Activated T-helper 9 cell treated with anti-CD3 and anti-CD28 coated beads, Interleukin-2, amount 50 U/mL, for 16 hours (primary cell): Measurements from ENCODE around the gene INPP5A.

ENCODE experiments used
- DNase-seq: peaks from one replicate; pipeline ENCODE4 v3.0.0-alpha.2; 2020; ENCODE audit warnings: low read depth

INPP5A gene

DNA sequence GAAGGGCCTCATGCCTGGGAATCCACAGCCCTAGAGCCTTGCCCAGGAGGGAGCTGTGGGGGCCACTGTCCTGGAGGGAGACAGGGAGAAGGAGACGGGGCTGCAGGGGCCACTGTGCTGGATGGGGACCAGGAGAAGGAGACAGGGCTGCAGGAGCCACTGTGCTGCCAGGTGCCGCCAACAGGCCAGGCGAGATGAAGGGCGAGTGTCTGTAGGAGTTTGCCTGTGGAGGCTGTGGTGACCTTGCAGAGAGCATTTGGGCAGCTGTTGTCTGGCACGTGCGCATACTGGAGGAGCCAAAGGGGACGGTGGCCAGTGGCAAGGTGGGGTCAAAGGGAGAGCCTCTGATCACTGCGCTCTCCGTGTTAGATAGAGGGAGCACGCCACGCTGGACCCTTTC is 169.1 kb downstream of the INPP5A start:
- DNase-seq = no peak

DNA sequence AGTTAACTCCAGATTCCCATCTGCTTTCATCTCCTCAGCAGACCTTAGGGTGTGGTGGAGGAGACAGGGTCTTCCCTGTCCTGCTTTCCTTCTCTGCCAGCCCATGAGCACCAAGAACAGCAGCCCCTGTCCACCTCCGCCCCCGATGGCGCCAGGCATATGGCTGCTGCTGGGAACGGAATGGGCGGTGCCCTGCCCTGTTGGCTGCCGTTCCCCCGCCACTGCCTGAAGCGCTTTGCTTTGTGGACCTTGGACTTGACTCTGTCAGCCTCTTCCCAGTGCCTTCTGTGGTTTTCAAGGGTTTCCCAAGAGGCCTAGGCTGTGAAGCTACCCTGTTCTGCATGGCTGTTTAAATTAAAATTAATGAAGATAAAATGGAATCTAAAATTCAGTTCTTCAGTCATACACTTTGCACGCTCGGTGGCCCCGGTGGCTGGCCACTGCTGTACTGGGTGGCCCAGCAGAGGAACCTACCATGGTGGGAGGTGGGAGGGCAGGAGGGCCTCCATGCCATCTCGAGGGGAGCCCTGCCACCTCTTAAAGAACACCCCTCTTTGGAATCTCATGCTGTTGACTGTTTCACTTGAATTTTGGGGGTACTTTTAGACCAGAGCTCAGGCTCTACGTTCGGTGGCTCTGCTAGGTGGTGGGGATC is 169.7 kb downstream of the INPP5A start:
- no peak for DNase-seq

DNA sequence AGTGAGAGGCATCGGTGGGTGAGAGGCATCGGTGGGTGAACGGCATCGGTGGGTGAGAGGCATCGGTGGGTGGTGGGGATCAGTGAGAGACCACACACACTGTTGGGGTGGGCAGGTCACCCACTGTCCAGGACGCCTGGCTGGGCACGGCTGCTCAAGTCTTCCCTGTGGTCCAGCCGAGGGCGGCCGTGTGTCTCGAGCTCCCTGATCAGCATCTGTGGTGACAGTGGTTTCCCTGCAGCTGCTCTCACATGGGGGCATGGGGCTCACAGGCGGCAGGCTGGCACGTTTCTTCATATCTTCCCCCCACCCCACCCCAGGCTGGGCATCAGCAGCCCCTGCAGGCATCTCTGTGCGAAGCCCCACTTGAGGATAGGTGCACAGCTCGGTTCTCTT is 170.2 kb downstream of the INPP5A start:
- no peak for DNase-seq

DNA sequence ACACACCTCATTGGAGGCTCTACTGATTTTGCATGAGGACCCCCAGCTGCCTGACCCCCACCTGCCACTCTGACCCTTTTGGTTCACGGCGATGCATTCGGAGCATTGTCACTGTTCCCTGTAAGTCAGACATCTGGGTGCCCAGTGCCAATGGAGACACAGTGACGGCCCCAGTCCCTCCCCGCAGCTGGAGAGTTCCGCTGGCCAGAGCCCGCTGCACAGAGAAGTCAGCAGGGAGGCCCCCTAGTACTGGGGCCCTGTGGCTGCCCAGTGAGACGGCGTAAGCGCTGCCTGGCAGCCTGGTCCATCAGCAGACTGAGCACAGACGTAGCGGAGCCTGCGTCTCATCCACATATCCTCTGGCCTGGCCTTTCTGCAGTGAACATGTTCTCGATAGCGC is 170.9 kb downstream of the INPP5A start:
- DNase-seq = no peak

DNA sequence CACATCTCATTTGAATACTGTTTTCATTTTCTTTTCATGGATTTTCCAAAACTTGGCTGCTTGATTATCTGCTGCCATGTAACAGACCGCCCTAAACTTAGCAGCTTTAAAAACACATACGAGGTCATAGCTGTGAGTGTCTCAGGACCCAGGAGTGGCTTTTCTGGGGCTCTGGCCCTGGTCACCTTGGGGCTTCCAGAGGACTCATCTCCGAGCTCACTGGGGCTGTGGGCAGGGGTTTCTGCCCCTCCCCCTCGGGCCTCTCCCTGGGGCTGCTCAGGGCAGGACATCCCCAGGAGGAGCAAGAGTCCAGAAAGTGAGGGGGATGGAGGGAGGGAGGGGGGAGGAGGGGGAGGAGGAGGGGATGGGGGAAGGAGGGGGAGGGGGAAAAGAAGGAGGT is 171.3 kb downstream of the INPP5A start:
- DNase-seq = no peak

DNA sequence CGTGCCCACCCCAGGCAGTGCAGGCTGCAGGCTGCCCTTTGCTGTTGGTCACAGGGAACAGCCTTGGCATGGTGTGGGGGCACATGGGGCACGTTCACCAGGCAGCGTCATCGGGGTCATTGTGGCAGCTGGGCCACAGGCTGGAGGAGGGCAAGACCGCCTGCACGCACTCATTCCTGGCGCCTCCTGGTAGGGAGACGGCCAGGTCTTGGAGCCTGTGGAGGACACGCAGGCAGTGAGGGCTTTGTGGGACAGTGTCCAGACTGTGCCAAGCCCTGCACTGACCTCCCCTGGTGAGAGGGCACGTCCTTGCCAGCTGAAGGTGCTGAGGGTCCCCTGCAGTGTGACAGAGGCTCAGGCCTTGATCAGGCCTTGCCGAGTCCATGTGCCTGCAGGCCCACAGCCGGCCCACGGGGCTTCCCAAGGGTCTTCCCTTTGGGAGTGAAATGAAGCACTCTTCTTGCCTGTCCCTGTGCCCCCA is 171.9 kb downstream of the INPP5A start:
- DNase-seq = no peak

DNA sequence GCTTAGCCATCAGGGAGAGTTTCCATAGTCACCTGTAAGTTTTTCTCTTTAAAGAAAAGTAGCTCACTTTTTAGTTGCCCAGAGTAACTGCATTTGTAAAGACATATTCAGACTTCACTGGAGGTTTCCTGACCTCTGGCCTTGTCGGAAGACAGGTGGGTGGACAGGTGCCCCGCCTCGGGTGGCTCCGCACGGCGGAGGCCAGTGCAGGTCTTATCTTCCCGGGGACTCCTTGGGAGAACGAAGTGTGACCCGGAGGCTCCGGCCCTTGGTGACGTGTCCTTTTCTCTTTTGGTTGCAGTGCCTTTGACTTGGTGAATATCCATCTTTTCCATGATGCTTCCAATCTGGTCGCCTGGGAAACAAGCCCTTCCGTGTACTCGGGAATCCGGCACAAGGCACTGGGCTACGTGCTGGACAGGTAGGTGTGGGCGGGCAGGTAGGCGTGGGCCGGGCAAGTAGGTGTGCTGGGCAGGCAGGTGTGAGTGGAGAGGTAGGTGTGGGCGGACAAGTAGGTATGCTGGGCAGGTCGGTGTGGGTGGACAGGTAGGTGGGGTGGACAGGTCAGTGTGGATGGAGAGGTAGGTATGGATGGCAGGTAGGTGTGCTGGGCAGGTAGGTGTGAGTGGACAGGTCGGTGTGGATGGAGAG is 172.6 kb downstream of the INPP5A start:
- no peak for DNase-seq

DNA sequence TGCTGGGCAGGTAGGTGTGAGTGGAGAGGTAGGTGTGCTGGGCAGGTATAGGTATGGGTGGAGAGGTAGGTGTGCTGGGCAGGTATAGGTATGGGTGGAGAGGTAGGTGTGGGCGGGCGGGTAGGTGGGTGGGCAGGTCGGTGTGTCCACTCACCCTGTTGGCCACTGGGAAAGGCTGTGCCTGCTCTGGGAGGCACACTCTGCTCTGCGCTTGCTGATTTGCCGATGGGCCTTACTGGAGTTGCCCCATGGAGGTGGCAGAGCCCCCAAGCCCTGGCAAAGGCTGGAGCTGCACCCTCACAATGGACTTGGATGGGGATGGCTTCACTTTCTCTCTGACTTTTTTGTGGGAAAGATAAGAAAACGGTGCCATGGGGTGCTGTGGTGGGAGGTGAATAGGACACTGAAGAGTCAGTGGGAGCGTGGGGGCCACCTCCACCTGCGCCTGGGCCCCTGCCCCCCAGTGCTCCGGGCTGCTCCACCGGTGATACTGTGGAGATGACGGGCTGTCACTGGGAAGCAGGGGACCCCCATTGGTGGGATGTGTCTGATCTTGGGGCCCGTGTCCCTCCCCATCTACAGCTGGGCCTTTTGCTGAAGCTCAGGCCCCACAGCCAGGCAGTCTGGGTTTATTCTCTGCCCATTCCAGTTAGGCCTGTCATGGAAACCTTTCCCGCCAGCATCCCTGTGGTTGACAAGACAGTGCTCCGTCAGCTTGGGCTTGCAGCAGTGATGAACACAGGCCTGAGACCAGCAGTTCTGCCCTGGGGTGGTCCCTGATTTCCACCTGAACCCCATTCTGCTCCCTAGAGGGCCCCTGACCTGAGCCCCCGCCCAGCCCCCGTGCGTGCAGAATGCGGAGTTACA is 173.4 kb downstream of the INPP5A start:
- DNase-seq = no peak

DNA sequence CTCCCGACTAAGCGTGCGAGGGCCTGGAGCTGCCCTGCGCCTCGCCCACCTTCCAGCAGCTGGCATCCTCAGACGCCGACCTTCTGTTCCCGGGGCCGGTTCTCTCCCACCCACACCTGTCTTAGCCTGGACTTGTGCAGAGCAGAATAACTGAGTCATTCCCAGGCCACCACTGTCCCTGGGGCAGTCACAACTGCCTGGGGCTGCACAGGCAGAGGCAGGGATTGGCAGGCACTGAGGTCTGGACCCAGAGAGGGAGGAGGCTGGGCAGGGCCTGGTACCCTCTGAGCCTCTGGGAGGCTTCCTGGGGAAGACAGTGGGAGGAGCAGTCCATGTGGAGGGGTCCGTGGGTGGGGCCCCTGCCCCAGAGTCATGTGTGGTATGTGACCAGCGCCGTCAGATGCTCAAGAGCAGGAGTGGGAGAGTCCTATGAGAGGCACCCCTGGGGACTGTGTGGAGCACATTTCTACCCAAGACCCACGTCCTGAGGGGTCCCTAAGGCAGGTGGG is 174.1 kb downstream of the INPP5A start:
- DNase-seq = no peak

DNA sequence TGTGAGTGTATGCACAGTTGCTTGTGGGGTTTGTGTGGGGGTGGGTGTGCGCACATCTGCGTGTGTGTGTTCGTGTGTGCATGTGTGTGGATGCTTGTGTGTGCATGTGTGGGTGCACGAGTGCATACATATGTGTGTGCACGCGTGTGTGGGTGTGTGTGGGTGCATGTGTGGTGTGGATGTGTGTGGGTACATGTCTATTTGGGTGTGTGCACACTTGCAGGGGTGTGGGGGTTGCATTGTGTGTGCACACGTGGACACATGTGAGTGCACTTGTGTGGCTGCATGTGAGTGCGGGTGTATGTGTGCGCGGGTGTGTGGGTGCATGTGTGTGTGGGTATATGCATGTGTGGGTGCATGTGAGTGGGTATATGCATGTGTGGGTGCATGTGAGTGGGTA is 174.7 kb downstream of the INPP5A start:
- DNase-seq = no peak

DNA sequence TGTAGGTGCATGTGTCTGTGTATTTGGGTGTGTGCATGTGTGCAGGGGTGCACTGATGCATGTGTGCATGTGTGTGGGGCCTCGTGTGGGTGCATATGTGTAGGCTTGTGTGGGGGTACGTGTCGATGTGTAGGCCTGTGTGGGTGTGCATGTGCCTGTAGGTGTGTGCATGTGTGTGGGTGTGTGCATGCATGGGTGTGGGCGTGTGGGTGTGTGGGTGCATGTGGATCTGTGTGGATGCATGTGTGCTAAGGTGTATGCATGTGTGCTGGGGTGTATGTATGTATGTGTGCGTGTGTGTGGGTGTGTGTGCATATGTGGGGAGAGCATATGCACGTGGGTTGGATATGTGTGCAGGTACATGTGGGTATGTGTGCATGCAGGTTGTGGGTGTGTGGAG is 175.2 kb downstream of the INPP5A start:
- no peak for DNase-seq

DNA sequence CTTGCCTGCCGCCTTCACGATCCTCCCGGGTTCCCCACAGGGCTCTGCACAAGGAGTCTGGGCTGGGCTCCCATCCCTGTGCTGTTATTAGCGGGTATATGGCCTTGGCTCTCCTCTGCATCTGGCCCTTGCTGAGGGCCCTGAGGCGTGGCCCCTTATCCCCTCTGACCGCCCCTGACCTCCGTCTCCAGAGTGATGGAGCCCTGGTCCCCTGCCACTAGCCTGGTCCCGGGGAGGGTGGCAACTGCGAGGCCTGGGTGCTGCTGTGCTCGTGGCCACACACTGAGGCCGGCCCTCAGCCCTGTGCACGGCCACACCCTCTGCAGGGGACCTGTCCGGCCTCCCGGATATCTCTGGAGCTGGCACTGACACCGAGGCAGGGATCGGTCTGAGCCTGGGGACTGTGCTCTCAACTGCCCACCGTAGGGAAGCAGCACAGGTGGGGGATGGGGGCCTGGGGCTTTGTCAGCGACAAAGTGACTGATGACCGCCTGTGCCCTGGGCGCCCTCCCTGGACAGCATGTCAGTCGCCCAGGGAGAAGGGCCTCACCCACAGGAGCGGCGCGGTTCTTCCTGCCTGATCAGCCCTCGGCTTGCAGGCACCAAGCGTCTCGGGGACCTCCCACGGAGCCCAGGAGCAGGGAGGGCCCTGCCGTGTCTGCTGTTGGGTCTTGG is 176.0 kb downstream of the INPP5A start:
- no peak for DNase-seq

DNA sequence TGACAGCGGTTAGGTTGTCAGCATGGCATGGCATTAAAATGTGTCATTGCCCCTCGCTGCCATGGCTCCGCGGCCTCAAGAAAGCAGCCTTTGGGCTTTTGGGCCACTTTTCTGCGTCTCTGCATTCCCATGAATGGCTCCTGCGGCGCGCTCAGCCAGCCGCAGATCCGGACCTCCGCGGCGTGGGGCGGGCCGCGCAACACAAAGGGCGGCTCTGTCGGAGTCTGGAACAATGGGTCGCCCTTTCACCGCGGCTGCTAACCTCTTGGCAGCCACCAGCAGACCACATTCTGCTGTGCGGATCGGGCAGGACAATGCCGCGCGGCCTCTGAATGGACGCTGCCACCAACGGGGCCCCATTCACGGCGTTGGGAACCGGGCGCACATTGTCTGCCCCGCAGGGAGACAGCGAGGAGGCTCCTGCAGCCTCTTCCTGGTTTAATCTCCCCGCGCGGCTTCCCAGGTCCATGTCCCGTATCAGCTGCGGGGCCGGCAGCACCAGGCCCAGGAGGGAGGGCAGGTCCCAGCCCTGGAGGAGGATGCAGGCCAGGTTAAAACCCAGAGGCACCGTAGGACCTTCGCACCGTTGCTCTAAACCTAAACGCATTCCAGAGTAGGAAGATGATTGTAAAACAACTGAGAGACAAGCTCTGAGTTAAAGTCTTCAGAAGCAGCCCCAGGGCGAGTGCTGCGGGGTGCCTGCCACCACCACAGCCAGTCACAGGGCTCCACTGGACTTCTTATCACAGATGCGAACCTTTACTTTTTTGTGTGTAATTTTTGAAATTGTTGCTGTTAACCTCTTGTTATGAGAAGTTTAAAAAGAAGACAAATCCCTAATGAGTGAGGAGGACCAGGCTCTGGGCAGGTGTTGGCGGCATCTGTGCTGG is 176.8 kb downstream of the INPP5A start:
- DNase-seq = no peak

DNA sequence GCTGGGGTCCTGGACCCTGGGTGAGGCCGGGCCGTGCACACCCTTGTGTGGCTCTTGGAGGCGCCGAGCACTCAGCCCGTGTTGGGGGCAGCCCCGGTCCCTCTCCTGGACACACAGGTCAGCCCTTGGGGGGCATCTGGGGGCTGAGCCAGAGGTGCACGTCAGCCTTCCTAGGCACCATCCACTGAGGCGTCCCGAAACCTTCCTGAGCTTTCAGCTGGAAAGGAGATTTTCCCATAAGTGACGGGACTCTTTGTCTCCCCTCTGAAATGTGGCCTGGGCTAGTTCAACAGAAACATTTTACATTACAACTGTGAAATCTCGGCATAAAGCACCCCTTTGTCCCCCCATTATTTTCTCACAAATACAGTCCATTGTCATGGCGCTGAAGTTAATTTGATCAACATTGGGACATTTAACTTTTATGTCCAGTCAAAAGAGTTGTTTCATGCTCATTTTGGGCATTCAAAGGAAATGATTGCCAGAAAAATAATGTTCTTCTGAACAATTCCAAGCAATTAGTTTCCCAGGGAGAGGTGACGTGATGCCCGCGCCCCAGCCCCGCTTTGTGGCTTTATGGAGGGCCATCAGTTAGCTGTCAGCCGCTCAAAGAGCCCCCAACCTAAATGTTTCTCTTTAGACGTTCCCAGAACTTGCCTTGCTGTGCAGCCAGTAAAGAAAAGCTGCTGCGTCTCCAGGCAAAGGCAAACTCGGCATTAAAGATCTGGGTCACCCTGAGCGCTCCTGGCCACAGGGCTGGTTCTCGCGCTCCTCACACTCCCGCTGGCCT is 177.6 kb downstream of the INPP5A start:
- no peak for DNase-seq

DNA sequence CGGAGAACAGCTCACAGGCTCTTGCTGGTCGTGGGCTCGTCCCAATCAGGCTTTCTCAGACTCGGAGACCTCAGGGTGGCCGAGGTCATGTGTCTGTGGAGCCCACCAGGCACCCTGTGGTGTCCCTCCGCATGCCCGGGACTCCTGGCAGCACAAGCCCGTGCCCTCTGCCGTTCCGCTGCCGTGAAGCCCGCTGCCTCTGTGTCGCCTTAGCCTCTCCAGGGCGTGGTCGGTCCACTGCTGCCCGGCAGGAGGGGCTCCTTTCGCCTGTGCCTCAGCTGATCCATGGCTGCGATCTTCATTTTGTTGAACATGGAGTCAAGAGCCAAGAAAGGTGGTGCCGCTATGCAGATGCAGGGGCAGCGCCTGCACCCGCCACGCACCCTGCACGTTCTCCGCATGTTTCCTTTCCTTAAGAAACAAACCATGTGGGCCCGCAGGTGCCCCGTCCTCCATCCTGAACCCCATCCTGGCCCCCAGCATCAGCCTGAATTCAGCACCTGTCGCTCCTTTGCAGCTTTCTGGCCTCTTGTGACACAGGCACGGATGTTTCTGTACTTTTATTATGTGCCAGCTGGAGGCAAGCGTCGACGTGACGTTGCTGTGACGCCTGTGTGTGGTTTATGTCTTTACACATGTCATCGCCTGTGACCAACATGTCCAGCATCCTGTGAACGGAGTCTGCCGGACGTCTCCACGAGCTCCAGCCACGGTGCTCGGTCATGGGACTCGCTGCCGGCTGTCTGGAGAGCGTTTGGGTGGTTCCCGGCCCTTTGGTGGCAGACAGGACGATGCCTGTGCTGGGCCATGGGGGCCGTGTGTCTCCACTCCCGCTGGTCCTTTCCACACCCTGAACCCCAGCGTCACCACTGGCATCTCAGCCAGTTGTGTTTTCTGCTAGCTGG is 178.4 kb downstream of the INPP5A start:
- DNase-seq = no peak

DNA sequence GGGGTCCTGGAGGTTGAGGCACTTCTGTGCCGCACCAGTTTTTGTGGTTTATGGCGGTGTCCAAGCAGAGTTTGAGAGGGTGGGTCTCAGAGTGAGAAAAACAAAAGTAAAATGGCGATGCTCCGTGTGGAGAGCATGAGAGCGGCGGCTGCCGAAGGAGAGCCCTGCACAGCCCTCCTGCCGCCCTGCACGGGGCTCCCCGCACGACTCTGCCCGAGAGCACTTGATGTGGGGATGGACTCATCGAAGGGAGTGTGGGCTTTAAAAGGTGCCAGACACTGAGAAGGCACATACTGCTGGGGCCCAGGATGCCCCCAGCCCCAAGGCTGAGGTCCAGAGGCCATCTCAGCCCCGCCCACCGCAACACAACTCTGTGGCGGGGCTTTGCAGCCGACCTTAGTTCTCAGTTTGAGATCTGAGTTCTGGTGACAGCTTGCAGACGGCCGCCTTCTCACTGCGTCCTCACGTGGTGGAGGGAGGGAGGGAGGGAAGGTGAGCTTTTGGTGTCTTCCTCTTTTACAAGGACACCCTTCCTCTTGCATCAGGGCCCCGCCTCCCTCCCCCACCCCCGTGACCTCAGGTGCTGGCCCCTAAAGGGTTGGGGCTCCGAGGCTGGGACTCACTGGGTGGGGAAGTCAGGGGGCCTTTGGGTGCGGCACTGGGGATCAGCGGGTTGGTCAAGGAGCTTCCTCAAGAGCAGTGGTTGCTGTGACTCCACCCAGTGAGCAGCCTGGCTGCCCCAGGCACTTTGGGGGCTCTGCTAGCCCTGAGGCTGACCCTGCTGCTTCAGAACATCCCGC is 179.3 kb downstream of the INPP5A start:
- no peak for DNase-seq

DNA sequence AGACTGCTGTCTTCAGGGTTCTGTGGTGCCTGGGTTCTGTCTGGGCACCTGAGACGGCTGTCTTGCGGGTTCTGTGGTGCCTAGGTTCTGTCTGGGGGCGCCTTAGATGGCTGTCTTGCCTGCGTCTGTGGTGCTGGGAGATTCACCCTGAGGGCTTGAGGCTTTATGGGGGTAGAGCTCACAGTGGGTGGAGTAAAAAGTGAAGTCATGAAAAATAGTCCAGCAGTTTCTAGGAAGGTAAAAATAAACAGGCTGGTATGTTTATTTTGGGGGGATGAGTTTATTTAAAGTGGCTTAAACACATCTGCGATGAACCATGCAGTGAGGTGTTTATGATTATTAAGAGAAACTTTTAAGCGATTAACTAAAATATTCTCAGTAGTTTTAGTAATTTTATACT is 184.1 kb downstream of the INPP5A start:
- DNase-seq = no peak
